ENCODE results near the gene GATAD2A.

- TF ChIP-seq CTCF (IDR thresholded peaks at IDR 0.05) (no peak), POLR2A (IDR thresholded peaks at IDR 0.05) (no peak), EP300 (IDR thresholded peaks at IDR 0.05; ENCODE audit: low read depth) (no peak), POLR2AphosphoS5 (IDR thresholded peaks at IDR 0.05) (no peak)
Observed at GRCh38 chr19:19477705-19478383, 72.4 kb downstream of the GATAD2A start.

Measured in transverse colon (tissue), 4 donors.